Superior temporal gyrus (tissue), 1 donor: ENCODE results near the gene KCNIP1.
"Not testable (repeated sequence)": the region's sequence is repeated elsewhere in the genome, so short reads cannot be mapped to it uniquely, and the experiment has no call there.

ENCODE experiments used
- DNase-seq: peaks from one replicate; pipeline ENCODE4 v3.0.0-alpha.2; 2016; ENCODE audit errors: extremely low spot score

KCNIP1 gene

GRCh38 chr5:170749911-170750431 lies 246.2 kb downstream of the KCNIP1 start:
- DNase-seq: no peak

GRCh38 chr5:170750791-170751190 lies 247.0 kb downstream of the KCNIP1 start:
- DNase-seq: no peak

- no peak for DNase-seq
These were observed 247.8 kb downstream of the KCNIP1 start for GRCh38 chr5:170751631-170752030.

GRCh38 chr5:170752257-170753215 lies 248.7 kb downstream of the KCNIP1 start:
- DNase-seq: no peak

- DNase-seq: no peak
These were observed 249.5 kb downstream of the KCNIP1 start for GRCh38 chr5:170753311-170753710.

- not testable (repeated sequence) for DNase-seq
These were observed 250.7 kb downstream of the KCNIP1 start for GRCh38 chr5:170754508-170754907.

GRCh38 chr5:170755679-170756456 lies 252.0 kb downstream of the KCNIP1 start:
- DNase-seq: no peak

GRCh38 chr5:170756691-170757090 lies 252.9 kb downstream of the KCNIP1 start:
- DNase-seq: no peak

- no peak for DNase-seq
These were observed 253.4 kb downstream of the KCNIP1 start for GRCh38 chr5:170757182-170757601.

- no peak for DNase-seq
These were observed 253.8 kb downstream of the KCNIP1 start for GRCh38 chr5:170757669-170758068.

GRCh38 chr5:170758481-170758880 lies 254.7 kb downstream of the KCNIP1 start:
- DNase-seq: no peak

GRCh38 chr5:170760113-170760512 lies 256.3 kb downstream of the KCNIP1 start:
- no peak for DNase-seq

GRCh38 chr5:170761048-170761707 lies 257.4 kb downstream of the KCNIP1 start:
- no peak for DNase-seq

- no peak for DNase-seq
These were observed 257.9 kb downstream of the KCNIP1 start for GRCh38 chr5:170761708-170762066.

GRCh38 chr5:170762298-170762697 lies 258.5 kb downstream of the KCNIP1 start:
- not testable (repeated sequence) for DNase-seq

- not testable (repeated sequence) for DNase-seq
These were observed 262.0 kb downstream of the KCNIP1 start for GRCh38 chr5:170765868-170766267.

GRCh38 chr5:170769246-170769645 lies 265.4 kb downstream of the KCNIP1 start:
- DNase-seq: no peak

- DNase-seq: no peak
These were observed 266.1 kb downstream of the KCNIP1 start for GRCh38 chr5:170769898-170770416.

GRCh38 chr5:170771496-170771895 lies 267.7 kb downstream of the KCNIP1 start:
- DNase-seq: no peak

GRCh38 chr5:170773024-170773985 lies 269.5 kb downstream of the KCNIP1 start:
- DNase-seq: no peak
